WTC11 (cell line): ENCODE data around the gene LAMA1. TPM values are rescaled to one million over a fixed set of nuclear protein-coding genes. Genes with fewer than 3 reads are reported as not detected.

Experiments used
- ATF2 ChIP-seq: sonication (generic); formaldehyde crosslinking; IDR thresholded peaks from 2 replicates; pipeline ENCODE4 v1.8.1; 2022; ENCODE audit warnings: low read depth, missing genetic modification reagents, borderline replicate concordance
- ATF3 ChIP-seq: sonication (generic); formaldehyde crosslinking; conservative IDR thresholded peaks from 2 replicates; pipeline ENCODE4 v1.8.1; 2022; ENCODE audit warnings: mild to moderate bottlenecking, missing genetic modification reagents
- CTCF ChIP-seq: fragments of 200-600 bp; IDR thresholded peaks from 2 replicates; pipeline ENCODE4 v1.8.0; 2022; ENCODE audit warnings: antibody characterized with exemption
- E2F1 ChIP-seq: sonication (generic); formaldehyde crosslinking; IDR thresholded peaks from 2 replicates; pipeline ENCODE4 v1.8.0; 2022; ENCODE audit warnings: mild to moderate bottlenecking, missing genetic modification reagents
- EMX1 ChIP-seq: fragments of 250-450 bp; sonication (Bioruptor Pico); IDR thresholded peaks from 2 replicates; pipeline ENCODE4 v1.8.0; 2021; ENCODE audit warnings: mild to moderate bottlenecking
- ERG ChIP-seq: fragments of 250-450 bp; sonication (Bioruptor Pico); IDR thresholded peaks from 2 replicates; pipeline ENCODE4 v1.8.0; 2021; ENCODE audit warnings: mild to moderate bottlenecking
- GRHL2 ChIP-seq: fragments of 250-450 bp; sonication (Bioruptor Pico); IDR thresholded peaks from 2 replicates; pipeline ENCODE4 v1.8.0; 2022; ENCODE audit warnings: mild to moderate bottlenecking, moderate library complexity; ENCODE audit not compliant: insufficient replicate concordance, severe bottlenecking
- HMGA2 ChIP-seq: fragments of 250-450 bp; sonication (Bioruptor Pico); IDR thresholded peaks from 2 replicates; pipeline ENCODE4 v1.4.0; 2021; ENCODE audit warnings: mild to moderate bottlenecking, moderate library complexity
- IRF1 ChIP-seq: sonication (generic); formaldehyde crosslinking; IDR thresholded peaks from 2 replicates; pipeline ENCODE4 v1.8.0; 2023; ENCODE audit warnings: missing genetic modification reagents
- MLX ChIP-seq: sonication (generic); formaldehyde crosslinking; IDR thresholded peaks from 2 replicates; pipeline ENCODE4 v1.8.1; 2023; ENCODE audit warnings: mild to moderate bottlenecking, missing genetic modification reagents, moderate library complexity
- NR2C2 ChIP-seq: sonication (generic); formaldehyde crosslinking; IDR thresholded peaks from 2 replicates; pipeline ENCODE4 v1.8.0; 2022; ENCODE audit warnings: mild to moderate bottlenecking, missing genetic modification reagents
- PRDM15 ChIP-seq: sonication (generic); formaldehyde crosslinking; IDR thresholded peaks from 2 replicates; pipeline ENCODE4 v1.8.0; 2022; ENCODE audit warnings: missing genetic modification reagents
- SMAD3 ChIP-seq: sonication (generic); formaldehyde crosslinking; IDR thresholded peaks from 2 replicates; pipeline ENCODE4 v1.8.0; 2022; ENCODE audit warnings: missing genetic modification reagents, mild to moderate bottlenecking, borderline replicate concordance
- SMAD4 ChIP-seq: sonication (generic); formaldehyde crosslinking; IDR thresholded peaks from 2 replicates; pipeline ENCODE4 v1.8.0; 2022; ENCODE audit warnings: mild to moderate bottlenecking, missing genetic modification reagents
- TEAD1 ChIP-seq: sonication (generic); formaldehyde crosslinking; IDR thresholded peaks from 2 replicates; pipeline ENCODE4 v1.8.0; 2022; ENCODE audit warnings: mild to moderate bottlenecking, missing genetic modification reagents
- ZBTB43 ChIP-seq: sonication (generic); formaldehyde crosslinking; IDR thresholded peaks from 2 replicates; pipeline ENCODE4 v1.8.1; 2023; ENCODE audit warnings: mild to moderate bottlenecking, missing genetic modification reagents
- ZNF423 ChIP-seq: fragments of 250-450 bp; sonication (Bioruptor Pico); IDR thresholded peaks from 2 replicates; pipeline ENCODE4 v2.1.2; 2022; ENCODE audit warnings: mild to moderate bottlenecking, moderate library complexity
- ZNF425 ChIP-seq: fragments of 250-450 bp; sonication (Bioruptor Pico); conservative IDR thresholded peaks from 2 replicates; pipeline ENCODE4 v1.9.0; 2021; ENCODE audit warnings: mild to moderate bottlenecking
- ZSCAN18 ChIP-seq: fragments of 250-450 bp; sonication (Bioruptor Pico); IDR thresholded peaks from 2 replicates; pipeline ENCODE4 v2.1.2; 2022; ENCODE audit warnings: mild to moderate bottlenecking, moderate library complexity
- total RNA-seq: library from RNA; stranded (reverse); gene quantifications from 3 replicates; pipeline ENCODE4 v1.2.3, GENCODE V29; 2021

Gene LAMA1
- total RNA-seq, 1 experiment from 2014 or later, result 50.7 TPM

GRCh38 chr18:6920099-6920955 lies 197.3 kb downstream of the LAMA1 start (continued):
- TF ChIP-seq ZNF425 (no peak), ATF3 (CRISPR knock-in tag) (no peak), ERG (CRISPR knock-in tag) (no peak), NR2C2 (CRISPR knock-in tag) (no peak), SMAD4 (CRISPR knock-in tag) (no peak), ZSCAN18 (CRISPR knock-in tag) (no peak), E2F1 (CRISPR knock-in tag) (no peak), TEAD1 (0 out of 2 replicates have a peak, but pooled peaks have one; percentile 46), MLX (no peak), ATF2 (CRISPR knock-in tag) (no peak), SMAD3 (CRISPR knock-in tag) (no peak), CTCF (peak; percentile 65), GRHL2 (CRISPR knock-in tag) (no peak), ZNF423 (CRISPR knock-in tag) (no peak), HMGA2 (no peak), ZBTB43 (CRISPR knock-in tag) (no peak), IRF1 (CRISPR knock-in tag) (no peak), PRDM15 (CRISPR knock-in tag) (no peak), EMX1 (CRISPR knock-in tag) (no peak)
